ENCODE data around the gene CRYBG1.

CRYBG1 gene

GRCh38 chr6:106426250-106426970 lies 65.9 kb downstream of the CRYBG1 start:
- no peak for DNase-seq

- DNase-seq, result no peak
Observed at GRCh38 chr6:106430466-106430865, 69.9 kb downstream of the CRYBG1 start.

DNA sequence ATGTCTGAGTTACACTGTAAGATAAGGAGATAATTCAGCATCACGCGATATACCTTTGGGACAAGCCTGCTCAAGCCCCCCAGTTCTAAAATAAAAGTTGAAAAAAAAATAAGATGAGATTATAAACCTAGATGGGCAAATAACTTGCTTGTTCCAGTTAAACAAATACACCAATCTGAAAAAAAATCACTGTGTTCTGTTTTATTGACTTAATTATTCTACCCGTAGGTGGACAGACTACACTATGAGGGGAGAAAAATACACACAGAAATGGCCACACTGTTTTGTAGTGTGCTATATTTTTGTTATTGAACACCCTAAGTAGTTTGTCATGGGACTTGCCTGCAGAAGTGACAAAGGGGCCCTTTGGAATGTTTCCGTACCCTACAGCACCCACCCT lies 70.9 kb downstream of the CRYBG1 start:
- no peak for DNase-seq

- no peak for DNase-seq
Observed at GRCh38 chr6:106431972-106432371, 71.5 kb downstream of the CRYBG1 start.

DNA sequence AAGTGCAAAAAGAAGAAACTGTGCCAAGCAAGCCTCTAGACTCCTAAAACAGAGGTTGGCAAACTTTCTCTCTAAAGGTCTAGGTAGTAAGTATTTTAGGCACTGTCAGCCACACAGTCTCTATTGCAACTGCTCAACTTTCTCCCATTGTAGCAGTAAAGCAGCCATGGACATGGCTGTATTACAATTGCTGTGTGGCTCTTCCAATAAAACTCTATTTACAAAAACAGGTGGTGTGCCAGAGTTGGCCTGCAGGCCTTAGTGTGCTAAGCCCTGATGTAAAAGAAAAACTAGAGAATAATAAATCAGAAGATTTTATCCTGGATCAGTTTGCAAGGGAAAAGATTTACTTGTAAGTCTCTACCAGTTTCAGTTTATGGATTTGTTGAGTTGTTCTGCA lies 74.0 kb downstream of the CRYBG1 start:
- DNase-seq, result no peak

GRCh38 chr6:106439459-106439858 lies 78.9 kb downstream of the CRYBG1 start:
- no peak for DNase-seq

DNA sequence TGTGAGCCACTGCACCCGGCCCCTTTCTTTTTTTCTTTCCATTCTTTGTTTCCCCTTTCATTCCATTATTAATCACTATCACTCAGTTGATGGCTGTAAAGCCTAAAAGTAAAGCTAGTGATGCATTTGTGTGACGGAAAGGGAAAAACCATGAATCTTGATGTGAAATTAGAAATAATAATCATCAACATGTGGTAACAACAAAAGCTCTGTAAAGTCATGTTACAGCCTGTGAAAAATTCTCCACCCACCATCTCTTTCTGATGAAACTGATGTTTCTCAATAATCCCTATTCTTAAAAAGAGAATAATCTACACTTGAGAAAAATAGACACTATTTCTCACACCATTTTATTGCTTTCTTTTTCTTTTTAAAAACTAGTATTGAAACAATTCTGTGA lies 80.0 kb downstream of the CRYBG1 start:
- no peak for DNase-seq

- DNase-seq, result no peak
Observed at GRCh38 chr6:106442395-106442794, 81.9 kb downstream of the CRYBG1 start.

DNA sequence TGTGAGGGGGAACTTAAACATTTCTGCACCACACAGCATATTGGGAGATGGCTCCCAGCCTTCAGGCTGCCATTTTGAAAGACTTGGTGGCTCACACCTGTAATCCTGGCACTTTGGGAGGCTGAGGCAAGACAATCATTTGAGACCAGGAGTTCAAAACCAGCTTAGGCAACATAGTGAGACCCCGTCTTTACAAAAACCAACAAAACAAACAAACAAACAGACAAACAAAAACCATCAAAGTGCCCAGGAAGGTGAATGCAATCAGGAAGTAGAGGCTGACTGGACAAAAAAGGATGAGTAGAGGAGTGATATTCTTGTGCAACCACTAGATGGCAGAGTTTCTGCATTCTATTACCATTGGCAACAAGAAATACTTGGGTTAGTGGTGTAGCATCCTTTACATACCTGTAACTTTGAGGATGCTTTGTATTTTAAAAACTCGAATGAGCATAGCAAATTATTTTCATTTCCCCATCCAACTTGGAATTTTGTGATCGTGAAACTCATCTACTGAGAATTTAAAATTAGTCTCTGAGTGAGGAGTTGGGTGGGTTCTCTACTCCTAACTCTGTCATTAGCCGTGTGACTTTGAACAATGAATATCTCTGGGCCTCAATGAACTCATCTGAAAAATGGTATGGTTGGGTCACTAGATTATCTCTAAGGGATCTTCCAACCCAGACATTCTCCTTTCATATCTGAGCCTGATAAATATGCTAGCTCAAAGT lies 84.4 kb downstream of the CRYBG1 start:
- DNase-seq, result peak in 1 of 2 experiments; percentile 38

- no peak for DNase-seq
Observed at GRCh38 chr6:106445508-106445878, 85.0 kb downstream of the CRYBG1 start.

- no peak for DNase-seq
Observed at GRCh38 chr6:106446287-106446885, 85.9 kb downstream of the CRYBG1 start.

DNA sequence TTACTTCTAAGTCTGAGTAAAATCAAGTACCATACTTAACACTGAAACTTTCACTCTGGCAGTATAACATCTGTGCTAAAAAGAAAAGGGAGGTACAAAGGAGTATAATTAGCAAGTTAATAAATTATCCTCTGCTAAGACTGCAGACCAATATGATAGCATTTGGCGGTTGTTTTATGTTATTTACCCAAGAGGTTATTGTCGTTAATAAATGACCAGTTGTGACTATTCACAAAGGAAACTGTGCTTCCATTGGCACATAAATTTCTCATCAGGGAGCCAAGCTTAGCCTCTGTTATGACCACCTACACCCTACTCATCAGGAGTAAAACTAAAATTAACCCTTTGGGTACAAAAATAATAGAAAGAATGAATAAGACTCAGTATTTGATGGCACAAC lies 86.5 kb downstream of the CRYBG1 start:
- DNase-seq, result no peak

DNA sequence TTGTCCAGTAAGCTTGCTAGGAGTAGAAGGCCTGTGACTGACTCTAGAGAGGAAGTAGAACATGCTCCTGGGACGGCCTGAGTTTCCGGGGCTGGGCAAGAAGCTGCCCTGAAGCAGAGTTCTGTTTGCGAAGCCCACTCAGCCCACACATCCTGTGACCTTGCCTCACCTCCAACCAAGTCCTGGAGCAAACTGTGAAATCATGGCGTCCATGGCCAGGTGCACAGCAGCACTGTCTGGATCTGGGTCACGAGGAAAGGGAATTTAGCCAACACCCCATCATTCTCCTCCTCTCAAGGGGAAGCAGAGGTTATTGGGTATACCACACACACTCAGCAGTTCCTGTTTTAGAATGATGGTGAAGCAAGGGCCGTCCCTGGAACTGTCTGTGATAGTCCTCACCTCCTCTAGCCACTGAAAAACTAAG lies 87.5 kb downstream of the CRYBG1 start:
- no peak for DNase-seq

DNA sequence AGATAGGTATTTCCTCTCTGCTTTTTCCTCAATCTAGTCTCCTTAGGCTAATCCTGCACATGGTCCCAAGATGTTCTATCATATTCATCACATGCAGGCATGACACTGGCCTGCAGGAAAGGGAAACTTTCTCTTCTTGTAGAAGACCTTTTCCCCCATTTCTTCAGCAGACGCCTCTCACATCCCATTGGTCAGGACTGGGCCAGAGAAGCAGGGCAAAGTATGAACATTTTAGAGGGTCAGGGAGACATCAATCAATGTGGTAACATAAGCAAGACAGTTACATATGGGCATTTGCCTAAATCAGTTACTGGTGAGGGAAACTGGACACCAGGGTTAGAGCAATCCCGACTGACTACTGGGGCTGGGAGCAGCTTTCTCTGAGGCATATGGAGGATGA lies 90.1 kb downstream of the CRYBG1 start:
- DNase-seq, result no peak

DNA sequence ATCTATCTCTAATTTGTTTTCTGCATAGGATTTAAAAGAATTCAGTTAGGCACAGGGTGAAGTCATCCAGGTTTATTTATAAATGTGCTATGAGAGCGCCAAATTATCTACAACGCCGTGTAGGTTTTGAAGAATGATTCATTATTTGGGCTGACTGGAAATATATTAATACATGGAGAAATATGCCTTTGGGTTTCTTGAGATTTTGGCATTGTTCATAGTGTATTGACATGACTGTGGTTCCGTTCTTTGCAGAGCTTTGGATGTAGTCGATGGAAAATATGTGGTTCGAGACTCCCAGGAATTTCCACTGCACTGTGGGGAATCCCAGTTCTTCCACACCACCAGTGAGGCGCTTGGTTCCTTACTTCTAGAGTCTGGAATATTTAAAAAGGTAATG lies 90.9 kb downstream of the CRYBG1 start:
- DNase-seq, result no peak

- DNase-seq, result no peak
Observed at GRCh38 chr6:106452628-106453027, 92.1 kb downstream of the CRYBG1 start.

- DNase-seq, result no peak
Observed at GRCh38 chr6:106453756-106454367, 93.3 kb downstream of the CRYBG1 start.

DNA sequence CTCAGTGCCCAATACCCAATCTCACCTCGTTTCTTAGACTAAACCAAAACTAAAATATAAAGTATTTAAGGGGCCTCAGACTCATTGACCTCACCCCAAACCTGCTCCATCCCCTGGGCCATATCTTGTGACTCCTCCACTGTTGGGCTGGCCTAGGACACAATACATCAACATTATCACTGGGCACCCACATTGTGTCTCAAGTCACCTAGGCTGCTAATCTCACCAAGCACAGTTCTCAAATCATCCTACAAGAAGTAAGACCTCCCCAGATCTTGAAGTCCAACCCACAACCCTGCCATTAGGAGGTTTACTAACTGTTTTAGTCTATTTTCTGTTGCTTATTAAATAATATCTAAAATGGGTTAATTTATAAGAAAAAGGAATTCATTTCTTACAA lies 96.2 kb downstream of the CRYBG1 start:
- DNase-seq, result no peak

DNA sequence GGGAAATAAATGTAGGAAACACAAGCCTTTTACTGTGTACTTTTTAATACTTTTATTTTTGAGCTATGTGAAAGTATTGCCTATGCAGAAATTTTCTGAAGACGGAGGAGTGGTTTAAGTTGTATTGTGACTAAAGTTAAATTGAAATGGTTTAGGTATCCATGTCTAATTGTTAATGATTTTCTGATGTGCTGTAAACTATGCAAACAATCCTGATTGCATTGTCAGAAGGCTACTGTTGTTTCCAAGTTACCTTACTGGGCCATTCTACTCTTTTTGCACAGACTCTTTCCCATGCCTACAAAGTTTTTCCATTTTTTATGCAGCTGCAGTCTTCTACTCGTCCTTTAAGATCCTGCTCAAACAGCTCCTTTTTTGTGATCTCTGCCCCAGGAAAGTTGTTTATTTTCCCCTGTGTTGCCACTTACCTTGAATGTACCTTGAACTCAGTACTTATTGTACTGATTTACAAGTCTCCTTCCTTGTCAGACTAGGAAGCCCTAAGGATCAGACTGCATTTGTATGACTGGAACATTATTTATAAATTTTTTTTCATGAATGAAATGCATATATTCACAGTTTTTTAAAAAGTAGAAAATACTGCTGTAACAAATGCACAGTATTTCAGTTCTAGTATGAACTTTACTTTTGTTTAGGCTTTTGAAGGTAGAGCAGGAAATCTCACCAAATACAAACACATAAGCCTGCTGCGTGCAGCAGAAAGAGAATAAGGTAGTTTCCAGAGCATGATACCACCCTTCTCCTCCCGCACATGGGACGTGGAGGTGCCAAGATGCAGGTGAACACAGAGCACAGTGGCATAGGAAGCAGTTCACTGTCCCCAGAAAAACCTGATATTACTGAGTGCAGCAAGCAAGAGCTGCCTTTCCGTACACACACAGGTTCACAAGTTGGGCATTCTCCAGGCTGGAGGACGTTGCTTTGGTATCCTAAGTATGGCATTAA lies 97.8 kb downstream of the CRYBG1 start:
- no peak for DNase-seq

- no peak for DNase-seq
Observed at GRCh38 chr6:106460481-106460880, 100.0 kb downstream of the CRYBG1 start.

- DNase-seq, result no peak
Observed at GRCh38 chr6:106461084-106461483, 100.6 kb downstream of the CRYBG1 start.

DNA sequence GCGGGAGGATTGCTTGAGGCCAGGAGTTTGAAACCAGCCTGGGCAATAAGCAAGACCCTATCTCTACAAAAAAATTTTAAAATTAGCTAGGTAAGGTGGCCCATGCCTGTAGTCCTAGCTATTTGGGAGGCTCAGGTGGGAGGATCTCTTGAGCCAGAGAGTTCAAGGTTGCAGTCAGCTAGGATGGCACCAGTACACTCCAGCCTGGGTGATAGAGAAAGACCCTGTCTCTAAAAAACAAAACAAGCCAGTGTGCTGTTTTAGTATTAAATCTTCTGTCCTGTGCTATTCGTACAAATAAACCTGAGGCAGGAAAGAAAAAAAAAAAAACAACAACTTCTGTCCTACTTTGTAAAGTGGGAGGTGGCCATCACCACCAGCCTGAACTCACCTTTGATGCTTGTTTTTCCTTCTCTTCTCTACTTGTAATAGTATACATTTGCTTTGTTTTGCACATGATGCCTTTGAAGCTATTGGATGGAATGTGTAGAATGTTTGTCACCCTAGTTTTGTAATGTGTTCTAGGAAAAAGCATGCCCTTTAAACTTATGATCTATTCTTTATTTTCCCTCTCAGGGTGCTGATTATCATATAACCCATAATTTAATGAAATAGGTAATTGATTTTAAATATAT lies 102.5 kb downstream of the CRYBG1 start:
- no peak for DNase-seq

All from NCI-H1930 (cell line).